SH-SY5Y (cell line): Measurements from ENCODE around the gene VAC14.

ENCODE experiments used
- GATA2 ChIP-seq: IDR thresholded peaks from 2 replicates; pipeline ENCODE4 v1.6.1; 2011; ENCODE audit warnings: mild to moderate bottlenecking, low read depth, low read length
- GATA3 ChIP-seq: IDR thresholded peaks from 2 replicates; pipeline ENCODE4 v1.6.1; 2011; ENCODE audit warnings: low read depth, mild to moderate bottlenecking, low read length, moderate library complexity

GRCh38 chr16:70767377-70768202 is 33.4 kb downstream of the VAC14 start:
- no peak for TF ChIP-seq GATA2
- no peak for TF ChIP-seq GATA3
